Astrocyte (in vitro differentiated cells and primary cell): Measurements from ENCODE around the gene CECR2. TPM values are rescaled to one million over a fixed set of nuclear protein-coding genes. Genes with fewer than 3 reads are reported as not detected.

ENCODE experiments used
- DNase-seq: peaks from one replicate; pipeline ENCODE4 v3.0.0-alpha.2; 2010; ENCODE audit warnings: low read depth
- FAIRE-seq: peaks from 2 replicates; lab custom pipeline; 2011; peaks lifted over from hg19 to GRCh38; lab: Jason Lieb, UNC
- H2AFZ ChIP-seq: 2 replicates; pipeline ENCODE4 v1.6.0; 2012; ENCODE audit warnings: low read depth, low read length, inconsistent platforms
- H3K27ac ChIP-seq: 2 replicates; pipeline ENCODE4 v1.5.1; 2011; ENCODE audit warnings: low read depth, low read length, inconsistent platforms
- H3K27me3 ChIP-seq: 2 replicates; pipeline ENCODE4 v1.6.0; 2011; ENCODE audit warnings: low read length, inconsistent platforms; ENCODE audit not compliant: insufficient read depth
- H3K36me3 ChIP-seq: 2 replicates; pipeline ENCODE4 v1.5.1; 2011; ENCODE audit warnings: low read length, inconsistent platforms; ENCODE audit not compliant: insufficient read depth
- H3K4me1 ChIP-seq: 2 replicates; pipeline ENCODE4 v1.5.1; 2011; ENCODE audit warnings: low read length, inconsistent platforms; ENCODE audit not compliant: insufficient read depth
- H3K4me2 ChIP-seq: 2 replicates; pipeline ENCODE4 v1.6.0; 2012; ENCODE audit warnings: low read length, inconsistent platforms
- H3K4me3 ChIP-seq: 2 replicates; pipeline ENCODE4 v1.5.1; 2011; ENCODE audit warnings: low read depth, mild to moderate bottlenecking, low read length, inconsistent platforms; ENCODE audit not compliant: insufficient read depth
- H3K79me2 ChIP-seq: 2 replicates; pipeline ENCODE4 v1.6.0; 2012; ENCODE audit warnings: mild to moderate bottlenecking, low read length, inconsistent platforms; ENCODE audit not compliant: insufficient read depth
- H3K9ac ChIP-seq: 2 replicates; pipeline ENCODE4 v1.6.0; 2012; ENCODE audit warnings: mild to moderate bottlenecking, low read length, inconsistent platforms
- H3K9me3 ChIP-seq: 2 replicates; pipeline ENCODE4 v1.5.1; 2012; ENCODE audit warnings: low read depth, mild to moderate bottlenecking, low read length, inconsistent platforms; ENCODE audit not compliant: insufficient read depth
- H4K20me1 ChIP-seq: 2 replicates; pipeline ENCODE4 v1.6.0; 2012; ENCODE audit warnings: low read length, inconsistent platforms; ENCODE audit not compliant: insufficient read depth
- H3K27ac Mint-ChIP-seq: one replicate; pipeline ENCODE4 v1.8.0; 2021; ENCODE audit warnings: mild to moderate bottlenecking, mixed read lengths; ENCODE audit not compliant: unreplicated experiment
- H3K27me3 Mint-ChIP-seq: one replicate; pipeline ENCODE4 v1.8.0; 2021; ENCODE audit warnings: low read depth, mixed read lengths; ENCODE audit not compliant: unreplicated experiment
- H3K36me3 Mint-ChIP-seq: one replicate; pipeline ENCODE4 v1.8.0; 2021; ENCODE audit warnings: low read depth, mixed read lengths; ENCODE audit not compliant: unreplicated experiment
- H3K4me1 Mint-ChIP-seq: one replicate; pipeline ENCODE4 v1.8.0; 2021; ENCODE audit warnings: low read depth, mixed read lengths; ENCODE audit not compliant: unreplicated experiment
- H3K4me3 Mint-ChIP-seq: one replicate; pipeline ENCODE4 v1.8.0; 2021; ENCODE audit warnings: mild to moderate bottlenecking, moderate library complexity, mixed read lengths; ENCODE audit not compliant: unreplicated experiment
- H3K9me3 Mint-ChIP-seq: one replicate; pipeline ENCODE4 v1.8.0; 2021; ENCODE audit warnings: mild to moderate bottlenecking, mixed read lengths; ENCODE audit not compliant: unreplicated experiment
- CTCF ChIP-seq: IDR thresholded peaks from 2 replicates; pipeline ENCODE4 v1.5.1; 2011; ENCODE audit warnings: low read depth, mild to moderate bottlenecking, inconsistent platforms, low read length, moderate library complexity; ENCODE audit not compliant: insufficient read depth
- EZH2 ChIP-seq: IDR thresholded peaks from 2 replicates; pipeline ENCODE4 v1.6.1; 2012; ENCODE audit warnings: mild to moderate bottlenecking, low read length, inconsistent platforms; ENCODE audit not compliant: insufficient read depth
- total RNA-seq: library from RNA; stranded (reverse); gene quantifications from 2 replicates; pipeline ENCODE4 v1.2.1, GENCODE V29; 2021

CECR2 gene
- total RNA-seq, 1 donor from 2014 or later: 15.7 TPM

- Histone ChIP-seq H3K79me2 (no peaks in the 10 kb centered on the region), H3K36me3 (no peaks in the 10 kb centered on the region), H3K4me2 (no peak overlapping the region), H3K27ac (no peak overlapping the region), H2AFZ (no peak overlapping the region), H3K4me3 (no peak overlapping the region), H3K27me3 (no peaks in the 10 kb centered on the region), H3K9me3 (no peaks in the 10 kb centered on the region), H4K20me1 (no peaks in the 10 kb centered on the region), H3K4me1 (no peaks in the 10 kb centered on the region), H3K9ac (no peak overlapping the region)
- H3K27me3 Mint-ChIP-seq: no peaks in the 10 kb centered on the region
- no peak for DNase-seq
- H3K4me1 Mint-ChIP-seq: peaks cover 9% of the 10 kb centered on the region
- TF ChIP-seq EZH2 (no peak), CTCF (no peak)
- H3K9me3 Mint-ChIP-seq: no peaks in the 10 kb centered on the region
- H3K27ac Mint-ChIP-seq: no peak overlapping the region
- no peak overlapping the region for H3K4me3 Mint-ChIP-seq
- no peaks in the 10 kb centered on the region for H3K36me3 Mint-ChIP-seq
- no peak for FAIRE-seq
Observed at GRCh38 chr22:17357688-17358087, 11.6 kb upstream of the CECR2 start.

- Mint-ChIP-seq H3K9me3 (no peaks in the 10 kb centered on the region), H3K27ac (no peak overlapping the region), H3K4me1 (peaks cover 9% of the 10 kb centered on the region), H3K27me3 (no peaks in the 10 kb centered on the region), H3K4me3 (no peak overlapping the region), H3K36me3 (no peaks in the 10 kb centered on the region)
- FAIRE-seq: no peak
- DNase-seq: no peak
- Histone ChIP-seq H4K20me1 (no peaks in the 10 kb centered on the region), H3K27me3 (no peaks in the 10 kb centered on the region), H3K4me3 (no peak overlapping the region), H3K9me3 (no peaks in the 10 kb centered on the region), H3K9ac (no peak overlapping the region), H3K36me3 (no peaks in the 10 kb centered on the region), H2AFZ (no peak overlapping the region), H3K79me2 (no peaks in the 10 kb centered on the region), H3K4me1 (no peaks in the 10 kb centered on the region), H3K4me2 (no peak overlapping the region), H3K27ac (no peak overlapping the region)
- TF ChIP-seq CTCF (no peak), EZH2 (no peak)
Observed at GRCh38 chr22:17358415-17358814, 10.8 kb upstream of the CECR2 start.

- H3K4me3 Mint-ChIP-seq: peak overlapping the region; percentile 29
- no peaks in the 10 kb centered on the region for H4K20me1 ChIP-seq
- peak overlapping the region; percentile 0 for H3K4me2 ChIP-seq
- no peaks in the 10 kb centered on the region for H3K36me3 Mint-ChIP-seq
- H3K4me1 Mint-ChIP-seq: peaks cover 9% of the 10 kb centered on the region
- no peaks in the 10 kb centered on the region for H3K9me3 Mint-ChIP-seq
- no peak overlapping the region for H3K27ac ChIP-seq
- DNase-seq (no peak), FAIRE-seq (no peak)
- no peak overlapping the region for H3K4me3 ChIP-seq
- TF ChIP-seq CTCF: no peak
- TF ChIP-seq EZH2: no peak
- no peak overlapping the region for H3K9ac ChIP-seq
- H3K4me1 ChIP-seq: no peaks in the 10 kb centered on the region
- H3K27me3 Mint-ChIP-seq: no peaks in the 10 kb centered on the region
- no peaks in the 10 kb centered on the region for H3K79me2 ChIP-seq
- no peaks in the 10 kb centered on the region for H3K36me3 ChIP-seq
- no peaks in the 10 kb centered on the region for H3K27me3 ChIP-seq
- peak overlapping the region; percentile 42 for H2AFZ ChIP-seq
- peak overlapping the region; percentile 56 for H3K27ac Mint-ChIP-seq
- H3K9me3 ChIP-seq: no peaks in the 10 kb centered on the region
Observed at GRCh38 chr22:17359501-17359900, 9.8 kb upstream of the CECR2 start.
